Renal cortex interstitium (tissue), 15 donors: ENCODE data around the gene SERINC4. TPM values are rescaled to one million over a fixed set of nuclear protein-coding genes. Genes with fewer than 3 reads are reported as not detected.
"Not testable (repeated sequence)": the region's sequence is repeated elsewhere in the genome, so short reads cannot be mapped to it uniquely, and the experiment has no call there.

Source experiments
- DNase-seq, 11 donors: peaks; one replicate each; pipeline ENCODE4 v3.0.0-alpha.2; 2013; ENCODE audit warnings: low read depth in 9 of 11, low spot score in 4 of 11; ENCODE audit errors: extremely low read depth in 1 of 11
- long read RNA-seq, 16 experiments: transcript quantifications; one replicate each; lab custom pipeline, GENCODE V29; 2026
- polyA plus RNA-seq, 3 donors: library from polyadenylated mRNA; unstranded; fragments of 120-200 nt; gene quantifications; one replicate each; pipeline ENCODE4 v1.2.1, GENCODE V29; 2013; ENCODE audit not compliant: insufficient read length in 3 of 3

SERINC4 gene
- polyA plus RNA-seq, result under 1 TPM; 0.20 to 0.49 (median 0.24) TPM
- long read RNA-seq, donor 1, result 0 reads
- long read RNA-seq, donor 2, result 0 reads
- long read RNA-seq, donor 3, partial matches to known transcripts, result 192 of 192 reads
- long read RNA-seq, donor 3, other reads (novel, unspliced or antisense), result 0 of 192 reads
- long read RNA-seq, donor 4, partial matches to known transcripts, result 115 of 115 reads
- long read RNA-seq, donor 4, other reads (novel, unspliced or antisense), result 0 of 115 reads
- long read RNA-seq, donor 5, result 0 reads
- long read RNA-seq, donor 6, result 0 reads
- long read RNA-seq, donor 7, result 0 reads
- long read RNA-seq, donor 8, result 0 reads
- long read RNA-seq, donor 9, result 0 reads
- long read RNA-seq, donor 10, result 0 reads
- long read RNA-seq, donor 11, result 0 reads
- long read RNA-seq, donor 12, partial matches to known transcripts, result 109 of 109 reads
- long read RNA-seq, donor 12, other reads (novel, unspliced or antisense), result 0 of 109 reads
- long read RNA-seq, donor 13, result 0 reads
- long read RNA-seq, donor 14, result 0 reads
- long read RNA-seq, donor 15, result 0 reads
- long read RNA-seq, donor 16, result 0 reads

GRCh38 chr15:43799945-43800285 lies at the start of gene SERINC4:
SERINC4 (minus strand) TSS chr15:43800220; CDS start chr15:43799986, 234 bp downstream.
- no peak for DNase-seq

- no peak for DNase-seq
These were observed 45.4 kb upstream of the SERINC4 start for GRCh38 chr15:43845421-43845820.

- DNase-seq, result not testable (repeated sequence)
These were observed 32.5 kb upstream of the SERINC4 start for GRCh38 chr15:43832485-43832884.

DNA sequence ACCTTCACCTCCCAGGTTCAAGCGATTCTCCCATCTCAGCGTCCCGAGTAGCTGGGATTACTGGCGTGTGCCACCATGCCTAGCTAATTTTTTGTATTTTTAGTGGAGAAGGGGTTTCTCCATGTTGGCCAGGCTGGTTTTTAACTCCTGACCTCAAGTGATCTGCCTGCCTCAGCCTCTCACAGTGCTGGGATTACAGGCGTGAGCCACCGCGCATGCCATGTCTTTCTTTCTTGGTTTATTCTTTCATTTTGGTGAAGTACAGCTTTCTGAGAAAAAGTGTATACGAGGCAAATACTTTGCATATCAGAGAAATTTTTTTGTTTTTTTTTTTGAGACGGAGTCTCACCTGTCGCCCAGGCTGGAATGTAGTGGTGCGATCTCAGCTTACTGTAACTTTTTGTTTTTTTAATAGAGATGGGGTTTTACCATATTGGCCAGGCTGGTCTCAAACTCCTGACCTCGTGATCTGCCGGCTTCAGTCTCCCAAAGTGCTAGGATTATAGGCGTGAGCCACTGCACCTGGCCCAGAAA lies 31.6 kb upstream of the SERINC4 start:
- DNase-seq, result not testable (repeated sequence)

GRCh38 chr15:43830691-43831275 lies 30.8 kb upstream of the SERINC4 start:
- not testable (repeated sequence) for DNase-seq

DNA sequence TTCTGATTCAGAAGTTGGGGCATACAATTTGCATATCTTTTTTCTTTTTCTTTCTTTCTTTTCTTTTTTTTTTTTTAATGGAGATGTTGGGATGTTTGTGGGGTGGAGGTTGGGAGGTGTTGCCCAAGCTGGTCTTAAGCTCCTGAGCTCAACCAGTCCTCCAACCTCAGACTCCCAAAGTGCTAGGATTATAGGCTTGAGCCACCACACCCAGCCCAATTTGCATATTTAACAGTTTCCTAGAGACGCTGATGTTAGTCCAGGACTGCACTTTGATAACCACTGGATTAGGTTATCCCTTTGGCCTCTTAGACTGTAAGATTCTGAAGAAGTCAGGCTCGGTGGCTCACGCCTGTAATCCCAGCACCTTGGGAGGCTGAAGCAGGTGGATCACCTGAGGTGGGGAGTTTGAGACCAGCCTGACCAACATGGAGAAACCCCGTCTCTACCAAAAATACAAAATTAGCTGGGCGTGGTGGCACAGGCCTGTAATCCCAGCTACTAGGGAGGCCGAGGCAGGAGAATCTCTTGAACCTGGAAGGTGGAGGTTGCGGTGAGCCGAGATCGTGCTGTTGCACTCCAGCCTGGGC lies 30.0 kb upstream of the SERINC4 start:
- not testable (repeated sequence) for DNase-seq

- DNase-seq, result no peak
These were observed 28.1 kb upstream of the SERINC4 start for GRCh38 chr15:43828061-43828657.

GRCh38 chr15:43826508-43827341 lies 26.7 kb upstream of the SERINC4 start, which contains the start of gene WDR76:
WDR76 (plus strand) TSS chr15:43827002; CDS start chr15:43827033, 31 bp downstream.
- peak in 10 of 11 donors; percentile 45 to 80 (median 73) for DNase-seq

GRCh38 chr15:43826029-43826507 lies 26.0 kb upstream of the SERINC4 start:
- no peak for DNase-seq

DNA sequence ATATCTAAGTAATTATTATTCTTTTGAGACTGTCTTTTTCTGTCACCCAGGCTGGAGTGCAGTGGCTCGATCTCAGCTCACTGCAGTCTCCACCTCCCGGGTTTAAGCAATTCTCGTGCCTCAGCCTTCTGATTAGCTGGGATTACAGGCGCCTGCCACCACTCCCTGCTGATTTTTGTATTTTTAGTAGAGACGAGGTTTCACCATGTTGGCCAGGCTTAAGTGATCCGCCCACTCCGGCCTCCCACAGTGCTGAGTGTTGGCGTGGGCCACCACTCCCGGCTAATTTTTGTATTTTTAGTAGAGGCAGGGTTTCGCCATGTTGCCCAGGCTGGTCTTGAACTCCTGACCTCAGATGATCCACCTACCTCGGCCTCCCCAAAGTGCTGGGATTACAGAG lies 25.3 kb upstream of the SERINC4 start:
- DNase-seq, result not testable (repeated sequence)

GRCh38 chr15:43824302-43825246 lies 24.6 kb upstream of the SERINC4 start, which contains the start of gene MFAP1:
MFAP1 (minus strand) TSS chr15:43824690; CDS start chr15:43824569, 121 bp downstream.
- peak; percentile 88 to 96 (median 91) for DNase-seq

- no peak for DNase-seq
These were observed 21.5 kb upstream of the SERINC4 start for GRCh38 chr15:43821505-43821904.

- DNase-seq, result not testable (repeated sequence)
These were observed 15.0 kb upstream of the SERINC4 start for GRCh38 chr15:43815064-43815463.

DNA sequence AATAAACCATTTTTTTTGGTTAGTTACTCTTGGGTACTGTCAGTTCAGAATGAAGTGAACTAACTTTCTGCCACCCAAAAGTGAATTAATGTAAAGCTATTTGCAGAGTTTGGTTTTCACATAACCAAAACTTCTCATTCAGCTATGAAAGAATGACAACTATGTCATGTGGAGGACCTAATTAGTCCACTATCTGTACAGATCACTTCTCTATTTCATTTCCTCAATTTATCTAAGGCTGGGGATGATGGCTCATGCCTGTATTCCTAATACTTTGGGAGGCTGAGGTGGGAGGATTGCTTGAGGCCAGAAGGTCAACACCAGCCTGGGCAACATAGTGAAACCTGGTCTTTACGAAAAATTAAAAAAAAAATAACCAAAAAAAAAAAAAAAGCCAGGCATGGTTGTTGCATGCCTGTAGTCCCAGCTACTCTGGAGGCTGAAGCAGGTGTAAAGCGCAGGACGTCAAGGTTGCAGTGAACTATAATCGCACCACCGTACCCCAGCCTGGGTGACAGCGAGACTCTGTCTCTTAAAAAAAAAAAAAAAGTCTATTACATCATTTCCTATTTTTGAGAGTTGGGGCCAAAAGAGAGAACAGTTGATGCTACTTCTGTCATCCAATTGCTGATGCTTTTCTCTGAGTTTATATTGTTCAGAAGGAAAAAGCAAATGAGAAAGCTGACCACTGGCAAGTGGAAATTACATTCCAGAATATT lies 9.1 kb upstream of the SERINC4 start:
- no peak for DNase-seq

GRCh38 chr15:43808435-43808950 lies 8.5 kb upstream of the SERINC4 start:
- DNase-seq, result no peak

DNA sequence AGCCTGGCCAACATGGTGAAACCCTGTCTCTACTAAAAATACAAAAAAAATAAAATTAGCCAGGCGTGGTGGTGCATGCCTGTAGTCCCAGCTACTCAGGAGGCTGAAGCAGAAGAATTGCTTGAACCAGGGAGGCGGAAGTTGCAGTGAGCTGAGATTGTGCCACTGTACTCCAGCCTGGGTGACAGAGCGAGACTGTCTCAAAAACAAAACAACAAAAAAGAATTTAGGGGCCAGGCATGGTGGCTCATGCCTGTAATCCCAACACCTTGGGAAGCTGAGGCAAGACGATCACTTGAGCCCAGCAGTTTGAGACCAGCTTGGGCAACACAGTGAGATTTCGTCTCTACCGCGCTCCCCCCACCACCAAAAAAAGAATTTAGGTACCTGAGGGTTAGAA lies 2.7 kb upstream of the SERINC4 start:
- DNase-seq, result not testable (repeated sequence)
